GDM1 (cell line): ENCODE measurements around the gene TLE1.
"Not testable (repeated sequence)": the region's sequence is repeated elsewhere in the genome, so short reads cannot be mapped to it uniquely, and the experiment has no call there.

Experiments
- DNase-seq: peaks from one replicate; lab custom pipeline; 2025; lab: John Stamatoyannopoulos, UW

Gene TLE1

DNA sequence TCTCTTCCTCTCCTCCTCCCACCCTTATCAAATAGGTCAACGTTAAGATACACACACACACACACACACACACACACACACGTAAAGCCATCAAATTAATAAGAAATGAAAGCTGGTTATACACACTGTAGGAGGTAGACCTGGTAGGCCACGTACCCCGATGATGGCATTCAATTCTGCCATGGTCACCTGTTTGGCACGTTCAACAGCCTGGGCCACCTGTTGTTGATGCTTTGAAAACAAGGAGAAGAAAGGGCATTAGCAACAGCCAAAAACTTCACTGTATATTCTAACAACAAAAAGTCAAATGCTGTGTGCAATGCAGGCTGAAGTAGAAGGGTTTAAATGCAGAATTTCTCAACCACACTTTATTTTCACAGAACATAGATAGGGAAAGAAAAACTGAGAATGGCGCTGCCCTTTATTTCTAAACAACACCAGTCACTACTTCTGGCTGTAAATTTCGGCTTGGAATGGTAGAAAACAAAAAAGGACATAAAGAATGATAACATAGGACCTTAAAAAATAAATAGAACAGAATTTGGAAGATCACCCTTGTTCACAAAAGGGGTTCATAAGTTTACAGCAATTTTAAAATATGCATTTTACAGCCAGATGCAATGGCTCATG lies 37.2 kb downstream of the TLE1 start:
- DNase-seq, result no peak

DNA sequence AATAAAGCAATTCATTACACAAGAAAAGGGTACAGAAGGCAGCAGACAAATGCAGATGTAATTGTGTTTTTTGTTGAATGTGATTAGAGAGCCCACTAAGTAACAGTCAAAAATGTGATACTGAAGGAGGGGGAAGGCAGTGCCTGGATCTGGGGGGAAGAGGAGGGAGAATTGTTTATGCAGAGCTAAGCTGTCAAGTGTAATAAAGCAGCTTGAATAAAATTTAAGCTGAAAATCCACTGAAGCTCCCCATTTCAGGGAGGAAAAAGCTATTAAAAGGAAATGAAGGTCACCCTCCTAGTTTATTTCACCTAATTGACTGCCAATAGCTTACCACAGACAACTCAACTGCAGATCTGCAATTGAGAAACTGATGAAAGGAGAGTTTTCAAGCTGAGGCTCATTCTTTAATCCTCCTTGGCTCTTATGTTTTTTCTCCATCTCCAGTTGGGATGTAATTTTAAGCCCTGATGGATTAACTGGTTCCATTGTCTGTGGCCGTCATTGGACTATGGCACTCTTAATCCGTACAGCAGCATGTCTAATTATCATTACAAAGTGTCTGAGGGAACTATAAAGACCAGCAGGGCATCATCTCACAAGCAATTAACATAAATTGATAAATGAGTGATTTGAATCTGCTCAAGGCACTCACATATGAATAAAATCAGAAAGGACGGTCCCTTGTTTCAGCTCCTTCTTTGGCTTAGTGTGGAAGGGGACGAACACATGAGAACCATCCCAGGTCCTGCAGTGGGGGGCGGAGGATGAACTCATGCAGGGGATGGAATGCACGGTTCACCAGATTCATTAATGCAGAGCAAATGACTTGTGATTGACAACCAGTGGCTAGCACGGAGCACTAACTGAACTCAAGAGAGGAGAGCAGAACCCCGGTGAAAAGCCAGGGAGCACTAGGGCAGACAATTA lies 38.5 kb downstream of the TLE1 start:
- DNase-seq, result no peak

DNA sequence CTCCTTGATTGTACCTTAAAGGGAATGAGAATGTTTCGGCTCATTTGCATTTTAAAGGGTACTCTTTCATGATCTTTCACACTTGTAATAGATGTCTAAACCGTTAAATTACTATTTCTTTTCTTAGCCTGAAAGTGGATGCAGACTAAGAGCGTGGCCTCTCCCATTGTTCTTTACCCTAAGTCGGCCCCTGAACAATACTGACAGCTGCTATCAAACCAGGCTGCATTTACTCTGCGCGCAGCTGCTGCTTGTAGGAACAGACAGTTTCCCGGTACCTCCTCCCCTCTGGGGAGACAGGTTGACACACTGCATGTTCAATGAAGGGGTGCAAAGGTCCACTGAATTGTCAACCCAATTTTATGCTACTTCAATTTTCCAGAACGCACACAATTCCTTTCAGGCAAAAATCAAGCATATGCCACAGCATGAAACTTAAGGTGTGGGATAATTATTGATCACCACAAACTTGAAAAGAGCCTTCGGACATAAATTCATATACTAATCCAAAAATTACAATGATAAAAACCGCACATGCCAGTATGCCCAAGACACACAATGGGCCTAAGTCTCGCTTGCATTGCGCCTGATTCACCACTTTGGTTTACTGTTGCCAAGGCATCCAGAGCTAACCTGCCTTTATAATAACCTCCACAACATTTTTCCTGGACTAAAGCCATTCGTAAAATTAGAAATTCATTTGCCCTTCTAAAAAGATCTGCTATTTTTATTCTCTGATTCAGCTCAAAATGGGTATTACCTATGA lies 39.7 kb downstream of the TLE1 start:
- no peak for DNase-seq

DNA sequence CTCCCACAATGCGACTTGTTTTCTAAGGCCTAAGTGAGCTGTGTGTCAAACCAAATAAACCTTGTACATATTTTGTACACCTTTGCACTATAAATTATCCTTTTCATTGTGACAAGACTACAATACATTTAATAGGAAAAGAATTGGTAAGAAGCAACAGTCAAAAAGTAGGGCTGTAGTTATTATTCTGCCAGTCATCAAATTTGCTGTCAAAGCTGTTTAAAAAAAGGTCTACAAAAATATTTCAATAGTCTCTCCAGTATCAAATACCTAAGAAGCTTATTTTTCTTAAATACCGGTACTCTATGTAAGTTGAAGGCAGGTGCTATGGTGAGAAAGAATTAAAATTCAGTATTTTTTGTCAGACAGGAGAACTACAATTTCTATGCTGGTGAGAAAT lies 40.5 kb downstream of the TLE1 start:
- DNase-seq, result no peak

DNA sequence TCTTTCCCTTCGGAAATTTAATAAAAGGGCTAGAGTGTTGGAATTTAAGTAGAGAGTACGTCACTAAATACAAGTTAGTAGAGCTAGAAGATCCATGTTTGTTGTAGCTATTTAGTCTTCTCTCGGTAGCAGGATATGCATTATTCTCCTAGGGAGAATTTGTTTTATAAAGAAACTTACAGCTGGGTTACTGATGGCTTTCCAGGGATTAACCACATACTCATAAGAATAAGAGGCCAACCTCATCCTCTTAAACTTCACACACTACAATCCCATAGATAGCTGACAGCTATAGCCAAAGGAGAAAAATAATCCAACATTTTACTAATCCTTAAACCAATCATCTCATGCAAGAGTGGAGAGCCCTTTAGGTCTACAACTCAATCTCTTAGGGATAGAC lies 43.0 kb downstream of the TLE1 start:
- no peak for DNase-seq

DNA sequence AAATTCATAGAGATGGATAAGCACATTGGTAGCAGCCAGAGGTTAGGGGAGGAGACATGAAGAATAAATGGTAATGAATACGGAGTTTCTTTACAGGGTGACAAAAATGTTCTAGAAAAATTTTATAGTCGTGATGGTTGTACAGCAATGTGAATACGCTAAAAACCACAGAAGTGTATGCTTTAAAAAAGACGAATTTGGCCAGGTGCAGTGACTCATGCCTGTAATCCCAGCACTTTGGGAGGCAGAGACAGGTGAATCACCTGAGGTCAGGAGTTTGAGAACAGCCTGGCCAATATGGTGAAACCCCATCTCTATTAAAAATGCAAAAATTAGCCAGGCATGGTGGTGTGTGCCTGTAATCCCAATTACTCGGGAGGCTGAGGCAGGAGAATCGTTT lies 44.8 kb downstream of the TLE1 start:
- not testable (repeated sequence) for DNase-seq

DNA sequence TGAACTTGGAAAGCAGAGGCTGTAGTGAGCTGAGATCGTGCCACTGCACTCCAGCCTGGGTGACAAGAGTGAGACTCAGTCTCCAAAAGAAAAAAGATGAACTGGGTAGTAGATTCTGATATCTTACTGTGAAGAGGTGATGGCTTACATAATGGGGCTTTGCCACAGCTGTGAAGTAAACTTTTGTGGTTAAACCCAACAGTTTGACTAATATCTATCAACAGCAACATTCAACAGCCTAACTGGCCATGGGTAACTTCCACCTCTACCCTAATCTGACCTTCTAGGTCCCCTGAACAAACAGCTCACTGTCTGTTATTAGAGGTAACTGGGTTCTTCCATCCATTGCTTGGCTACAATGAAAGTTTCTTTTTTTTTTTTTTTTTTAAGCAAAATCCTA lies 52.1 kb downstream of the TLE1 start:
- no peak for DNase-seq

DNA sequence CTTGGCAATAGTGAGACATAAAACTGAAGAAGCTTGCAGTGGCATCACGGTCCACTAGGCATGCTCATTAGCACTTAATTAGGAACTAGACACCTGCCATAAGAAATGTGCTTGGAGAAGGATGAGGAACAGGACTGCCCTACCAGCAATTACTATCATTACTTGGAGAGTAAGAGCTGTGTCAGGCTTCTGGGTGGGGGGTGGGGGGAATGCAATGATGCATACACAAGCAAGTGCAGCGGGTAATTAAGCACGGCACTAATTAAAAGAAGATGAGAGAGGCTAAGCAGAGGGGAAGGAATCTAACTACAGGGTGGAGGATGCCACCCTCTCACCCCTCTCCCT lies 53.1 kb downstream of the TLE1 start:
- no peak for DNase-seq

DNA sequence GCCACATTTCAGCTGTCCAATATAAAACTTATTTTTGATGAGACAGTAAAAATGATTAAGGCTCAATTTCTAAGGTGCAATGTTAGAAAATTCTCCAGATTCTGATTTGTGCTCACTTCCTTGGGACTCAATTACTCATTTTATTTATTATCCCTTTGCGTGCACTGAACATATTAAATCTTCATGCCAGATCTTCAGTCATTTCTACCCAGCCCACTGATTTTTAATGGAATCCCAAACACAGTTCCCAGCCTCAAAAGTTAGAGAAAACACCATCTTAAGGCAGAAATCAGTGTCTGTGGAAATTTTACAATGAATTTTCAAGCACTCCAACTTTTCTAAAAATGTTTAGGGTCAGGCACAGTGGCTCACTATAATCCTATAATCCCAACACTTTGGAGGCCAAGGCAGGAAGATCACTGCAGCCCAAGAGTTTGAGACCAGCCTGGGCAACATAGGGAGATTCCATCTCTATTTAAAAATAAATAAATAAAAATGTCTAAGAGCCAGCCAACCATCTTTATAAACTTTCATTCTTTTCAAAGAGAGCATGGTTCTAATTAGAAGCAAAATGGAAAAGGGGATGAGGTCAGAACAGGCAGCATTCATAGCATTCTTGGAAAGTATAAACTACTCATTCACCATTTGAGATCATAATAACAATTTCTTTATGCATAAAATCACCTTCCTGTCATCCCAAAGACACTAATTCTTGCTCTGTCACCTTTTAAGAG lies 53.7 kb downstream of the TLE1 start:
- no peak for DNase-seq

DNA sequence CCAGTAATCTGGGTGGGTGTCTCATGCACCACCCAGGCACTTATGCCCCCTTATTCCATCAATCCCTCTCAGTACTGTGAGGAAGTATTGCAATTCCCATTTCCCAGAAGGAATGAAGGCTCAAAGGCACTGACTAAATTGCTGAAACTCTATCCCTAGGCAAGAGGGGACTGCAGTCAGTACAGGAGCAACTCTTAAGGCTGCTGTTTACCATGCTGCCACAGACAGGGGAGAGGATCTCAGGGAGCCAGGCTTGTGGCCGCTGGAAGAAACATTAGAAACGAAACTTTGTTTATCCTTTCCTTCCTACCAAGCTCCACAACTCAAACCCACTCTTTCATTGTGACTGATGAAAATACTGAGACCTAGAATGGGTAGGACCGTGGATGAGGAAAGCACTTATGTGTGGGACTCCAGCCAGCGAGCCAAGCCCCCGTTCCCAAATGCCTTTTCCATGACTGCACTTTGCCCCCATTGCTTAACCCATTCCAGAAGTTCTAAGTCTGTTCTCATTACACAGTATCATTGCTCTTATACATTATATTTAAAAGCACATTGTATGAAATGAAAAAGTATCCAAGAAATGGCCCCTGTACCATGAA lies 54.3 kb downstream of the TLE1 start:
- DNase-seq, result no peak

DNA sequence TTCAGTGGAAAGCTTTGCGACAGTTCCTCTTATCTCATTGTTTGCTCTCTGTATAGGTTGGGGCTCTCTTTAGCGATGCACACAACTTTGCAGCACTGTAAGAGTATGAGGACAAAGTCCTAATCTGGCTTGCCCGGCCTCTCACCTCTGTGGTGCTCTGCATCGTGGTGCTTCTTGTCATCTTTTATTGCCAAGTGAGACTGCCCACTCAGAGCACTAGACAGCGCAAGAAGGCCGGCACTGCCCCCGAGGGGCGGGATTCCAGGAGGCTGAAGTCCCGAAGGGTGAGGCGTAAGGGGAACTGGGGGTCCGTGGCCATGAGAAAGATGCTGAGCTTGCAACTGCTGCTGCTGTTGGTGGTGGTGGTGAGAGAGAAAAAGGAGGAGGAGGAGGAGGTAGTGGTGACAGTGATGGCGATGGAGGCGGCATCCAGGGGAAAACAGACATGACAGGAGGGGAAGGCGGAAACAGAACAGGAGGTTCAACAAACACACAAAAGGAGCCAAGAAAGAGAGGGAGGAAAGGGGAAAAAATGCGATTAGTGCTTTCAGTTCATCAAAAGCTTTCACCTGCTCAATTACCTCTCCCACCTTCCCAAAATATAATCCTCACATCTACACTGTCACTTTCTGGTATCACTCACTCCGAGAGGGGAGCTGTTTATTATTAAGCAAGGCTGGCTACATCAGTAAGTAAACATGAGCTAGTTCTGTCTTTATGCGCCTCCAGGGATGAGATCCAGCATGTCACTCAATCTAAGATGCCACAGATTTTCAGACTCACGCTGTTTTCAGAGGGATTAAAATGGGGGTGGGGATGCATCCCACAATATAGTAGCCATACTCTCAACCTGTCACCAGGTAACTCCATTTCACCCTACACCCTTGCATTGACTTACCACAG lies 55.1 kb downstream of the TLE1 start:
- no peak for DNase-seq

DNA sequence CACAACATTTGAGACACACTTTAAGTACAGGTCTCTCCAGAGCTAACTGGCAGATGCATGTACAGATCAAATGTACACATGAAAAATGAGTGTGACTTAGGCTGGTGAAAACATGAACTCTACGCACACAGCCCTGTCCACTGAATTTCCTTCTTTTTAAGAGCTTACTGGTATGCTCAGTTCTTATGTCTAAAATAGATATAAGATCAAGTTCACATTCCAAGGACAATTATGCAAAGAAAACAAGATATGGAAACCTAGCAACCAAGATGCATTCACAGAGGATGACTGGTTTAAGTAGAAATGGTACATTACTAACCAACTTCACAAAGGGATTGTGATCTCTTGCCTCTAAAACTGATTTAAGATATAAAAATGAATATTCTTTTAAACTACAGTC lies 56.7 kb downstream of the TLE1 start:
- DNase-seq, result no peak

DNA sequence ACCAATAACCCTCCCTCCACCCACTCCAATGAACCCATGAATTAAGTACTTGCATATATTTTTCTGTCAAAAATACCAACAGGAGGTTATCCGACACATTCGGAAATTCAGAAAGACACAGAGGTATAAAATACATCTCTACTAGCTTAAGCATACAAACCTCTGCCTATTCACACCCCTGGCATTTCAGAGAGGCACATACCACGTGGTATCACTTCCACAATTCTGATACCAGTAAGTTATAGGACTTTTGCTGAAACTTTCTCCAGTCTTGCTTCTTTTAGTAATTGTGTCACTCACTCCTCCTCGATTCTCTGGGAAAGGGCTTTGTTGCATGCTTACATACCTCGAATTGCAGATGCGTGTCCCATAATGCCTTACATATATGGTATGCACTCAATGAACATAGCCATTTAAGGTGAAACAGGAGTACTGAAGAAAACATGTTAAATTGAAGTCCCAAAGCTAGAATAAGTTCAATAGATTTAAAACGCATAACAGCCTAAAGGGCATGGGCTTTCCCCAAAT lies 58.1 kb downstream of the TLE1 start:
- no peak for DNase-seq

DNA sequence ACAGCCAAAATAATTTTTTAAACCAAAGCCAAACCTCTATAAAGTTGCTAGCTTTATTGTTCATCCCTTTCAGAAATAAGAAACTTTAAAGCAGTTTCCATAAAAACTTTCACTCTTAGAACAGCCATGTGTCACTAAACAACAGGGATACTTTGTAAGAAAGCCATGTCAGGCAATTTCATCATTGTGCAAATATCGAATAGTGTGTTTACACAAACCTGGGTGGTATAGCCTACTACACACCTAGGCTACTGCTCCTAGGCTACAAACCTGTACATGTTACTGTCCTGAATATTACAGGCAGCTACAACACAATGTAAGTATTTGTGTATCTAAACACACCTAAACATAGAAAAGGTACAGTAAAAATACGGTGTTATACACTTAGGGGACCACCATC lies 59.9 kb downstream of the TLE1 start:
- no peak for DNase-seq

DNA sequence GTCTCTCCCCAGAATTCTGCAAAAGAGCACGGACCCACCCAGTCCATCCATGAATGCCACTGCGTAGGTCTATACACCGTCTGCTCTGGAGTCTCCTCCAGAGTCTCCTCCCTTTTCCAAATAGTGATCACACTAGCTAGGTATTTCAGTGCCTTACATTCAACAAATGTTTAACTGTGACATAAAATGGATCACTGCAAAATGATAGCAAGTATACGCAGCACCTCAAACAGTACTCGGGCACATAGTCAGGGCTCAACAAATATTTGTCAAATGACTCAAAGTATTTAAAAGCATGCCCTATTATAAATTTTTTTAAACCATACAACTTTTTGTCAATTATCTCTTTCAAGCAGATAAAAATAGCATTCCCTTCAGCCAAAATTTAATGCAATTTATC lies 60.5 kb downstream of the TLE1 start:
- no peak for DNase-seq

DNA sequence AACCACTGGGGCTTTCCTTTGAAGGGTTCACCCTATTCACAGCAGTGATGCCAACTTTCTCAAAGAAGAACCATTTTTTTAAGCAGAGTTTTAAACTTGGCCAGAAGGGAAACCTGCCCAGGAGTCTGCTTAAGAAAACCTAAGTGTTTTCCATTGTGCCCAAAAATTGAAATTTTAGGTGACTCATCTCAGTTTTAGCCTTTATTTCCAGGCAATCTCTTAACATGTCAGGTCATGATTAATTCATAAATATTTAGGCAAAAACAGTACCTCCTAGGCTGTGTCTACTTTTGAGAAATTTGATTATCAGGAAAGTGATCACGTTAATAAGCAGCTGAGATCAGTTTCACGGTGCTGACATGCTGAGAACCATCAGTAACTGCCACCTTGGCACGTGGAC lies 61.9 kb downstream of the TLE1 start:
- DNase-seq, result no peak

DNA sequence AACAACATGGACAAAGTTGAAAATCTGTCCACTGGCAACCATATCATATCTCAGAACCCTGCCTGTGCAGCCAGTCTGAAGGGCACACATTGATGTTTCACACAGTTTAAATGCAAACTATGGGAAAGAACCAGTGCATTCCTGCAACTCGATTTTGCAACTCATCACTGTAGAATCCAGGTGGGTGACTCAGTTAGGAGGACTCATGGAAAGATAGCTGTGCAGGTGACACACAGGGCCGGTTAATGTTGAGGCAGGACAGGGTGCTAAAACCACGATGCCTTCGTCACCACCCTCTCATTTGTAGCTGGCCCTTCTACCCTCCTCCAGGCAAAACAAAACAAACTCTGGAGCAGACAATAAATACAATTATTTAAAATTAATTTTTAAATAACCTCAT lies 62.8 kb downstream of the TLE1 start:
- no peak for DNase-seq

DNA sequence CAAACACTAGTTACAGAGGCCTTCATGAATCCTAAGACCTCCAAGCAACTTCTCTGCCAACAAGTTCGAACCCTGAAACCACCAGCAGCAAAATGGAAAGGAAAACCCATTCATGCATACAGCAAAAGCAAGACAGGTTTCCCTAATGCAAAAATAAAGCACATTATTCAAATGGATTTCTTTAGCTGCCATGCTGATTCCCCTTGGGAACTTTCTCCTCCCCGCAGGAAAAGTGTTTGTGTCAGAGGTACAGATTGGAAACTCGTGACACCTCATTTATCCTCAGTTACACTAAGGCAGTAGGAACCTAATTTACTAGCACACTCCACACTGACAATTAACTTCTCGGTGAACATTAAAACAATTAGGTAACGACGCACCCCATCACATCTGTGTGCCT lies 63.4 kb downstream of the TLE1 start:
- no peak for DNase-seq

DNA sequence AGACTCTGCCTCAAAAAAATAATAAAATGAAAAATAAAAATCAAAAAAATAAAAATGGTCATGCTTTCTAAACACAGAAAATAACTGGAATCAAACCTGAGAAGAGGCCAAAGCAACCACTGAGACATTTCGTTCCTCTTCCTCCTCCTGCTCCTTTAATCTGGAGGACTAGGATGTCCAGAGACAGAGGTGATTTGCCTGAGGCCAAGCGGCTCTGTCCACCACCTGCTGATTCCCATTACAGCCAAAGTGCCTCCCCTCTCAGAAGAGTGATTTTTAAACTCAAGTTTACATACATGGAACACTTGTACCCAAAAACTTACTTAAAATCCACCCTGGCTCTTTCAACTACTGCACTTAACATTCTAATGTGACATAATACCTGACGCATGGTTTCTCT lies 65.6 kb downstream of the TLE1 start:
- no peak for DNase-seq

DNA sequence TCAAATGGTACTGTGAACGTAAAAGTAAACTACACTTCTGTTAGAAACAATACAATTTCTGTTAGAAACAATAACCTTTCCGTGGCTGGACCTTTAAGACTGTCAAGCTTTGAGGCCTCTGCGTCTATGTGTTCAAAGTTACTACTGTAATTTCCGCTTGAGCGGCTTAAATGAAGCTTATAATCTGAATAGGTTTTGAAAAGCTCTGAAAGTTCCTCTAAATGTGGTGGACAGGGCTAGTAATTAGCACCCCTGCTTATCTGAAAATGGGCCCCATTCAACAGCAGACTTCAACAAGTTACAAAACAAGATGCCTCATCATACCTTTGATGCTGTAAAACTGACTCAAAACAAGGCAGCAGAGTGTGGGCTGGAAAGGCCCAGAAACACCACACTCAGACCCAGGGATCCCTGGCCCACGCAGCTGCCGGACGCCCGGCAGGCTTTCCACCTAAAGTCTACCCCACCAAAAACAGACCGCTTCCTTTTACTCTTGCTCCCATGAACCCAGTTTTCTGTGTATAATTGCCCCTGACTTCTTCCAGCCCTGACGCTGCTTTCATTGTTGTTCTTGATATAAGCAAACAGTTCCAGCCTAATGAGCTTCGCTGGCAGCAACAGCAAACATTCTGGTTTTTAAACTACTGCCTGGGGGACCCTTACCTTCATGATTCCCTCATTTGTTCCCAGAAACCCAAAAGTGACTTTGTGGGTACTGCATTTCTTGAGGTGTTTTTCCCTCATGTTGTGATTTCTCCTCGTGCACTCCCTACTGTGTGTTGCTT lies 66.7 kb downstream of the TLE1 start:
- no peak for DNase-seq
